GM12892 (cell line): ENCODE data around the gene DMAP1.

Experiments used
- POLR2A ChIP-seq: IDR thresholded peaks from 2 replicates; pipeline ENCODE4 v1.6.1; 2011; ENCODE audit warnings: low read depth, low read length, control low read depth
- POLR2AphosphoS5 ChIP-seq: IDR thresholded peaks from 2 replicates; pipeline ENCODE4 v1.6.1; 2011; ENCODE audit warnings: low read depth, low read length, control low read depth
- TAF1 ChIP-seq: IDR thresholded peaks from 2 replicates; pipeline ENCODE4 v1.6.1; 2011; ENCODE audit warnings: low read depth, mild to moderate bottlenecking, control low read depth, low read length, borderline replicate concordance

GRCh38 chr1:44261962-44262361 is 48.7 kb downstream of the DMAP1 start:
- TF ChIP-seq POLR2A = no peak
- TF ChIP-seq TAF1 = no peak
- TF ChIP-seq POLR2AphosphoS5 = no peak
